ENCODE data around the gene INTS15. TPM values are rescaled to one million over a fixed set of nuclear protein-coding genes. Genes with fewer than 3 reads are reported as not detected.
A peak's percentile ranks its signal among the peaks of the same experiment; 100 is the strongest.

INTS15 gene
- total RNA-seq, 1 experiment from 2014 or later, result 35.0 TPM

DNA sequence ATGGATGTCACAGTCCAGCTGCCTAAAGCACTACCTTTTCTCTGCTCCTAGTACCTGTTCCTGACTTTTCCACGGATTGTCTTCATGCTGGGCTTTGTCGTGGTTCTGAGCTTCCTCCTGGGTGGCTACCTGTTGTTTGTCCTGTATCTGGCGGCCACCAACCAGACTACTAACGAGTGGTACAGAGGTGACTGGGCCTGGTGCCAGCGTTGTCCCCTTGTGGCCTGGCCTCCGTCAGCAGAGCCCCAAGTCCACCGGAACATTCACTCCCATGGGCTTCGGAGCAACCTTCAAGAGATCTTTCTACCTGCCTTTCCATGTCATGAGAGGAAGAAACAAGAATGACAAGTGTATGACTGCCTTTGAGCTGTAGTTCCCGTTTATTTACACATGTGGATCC is 1.3 kb upstream of the INTS15 start:
- no TSS peak for BruUV-seq (replicated peaks)
- Mint-ChIP-seq H3K27ac (ENCODE audit: unreplicated experiment) (no peak overlapping the region), H3K4me1 (ENCODE audit: low read depth, unreplicated experiment) (no peaks in the 10 kb centered on the region), H3K9me3 (ENCODE audit: low read depth, unreplicated experiment) (no peaks in the 10 kb centered on the region), H3K4me3 (ENCODE audit: low read depth, unreplicated experiment) (no peak overlapping the region), H3K36me3 (ENCODE audit: insufficient read depth, unreplicated experiment) (peaks cover 75% of the 10 kb centered on the region), H3K27me3 (ENCODE audit: unreplicated experiment) (no peaks in the 10 kb centered on the region)
- CTCF ChIA-PET, result interaction anchor here (0.9 kb wide), 1 partner anchor 8 kb away, joined by 3 read pairs; no protein-coding TSS in a partner anchor
- intact Hi-C loops (cut with micrococcal nuclease; ENCODE audit: unreplicated experiment), result no loop called here
- TF ChIP-seq, protein P1, sequence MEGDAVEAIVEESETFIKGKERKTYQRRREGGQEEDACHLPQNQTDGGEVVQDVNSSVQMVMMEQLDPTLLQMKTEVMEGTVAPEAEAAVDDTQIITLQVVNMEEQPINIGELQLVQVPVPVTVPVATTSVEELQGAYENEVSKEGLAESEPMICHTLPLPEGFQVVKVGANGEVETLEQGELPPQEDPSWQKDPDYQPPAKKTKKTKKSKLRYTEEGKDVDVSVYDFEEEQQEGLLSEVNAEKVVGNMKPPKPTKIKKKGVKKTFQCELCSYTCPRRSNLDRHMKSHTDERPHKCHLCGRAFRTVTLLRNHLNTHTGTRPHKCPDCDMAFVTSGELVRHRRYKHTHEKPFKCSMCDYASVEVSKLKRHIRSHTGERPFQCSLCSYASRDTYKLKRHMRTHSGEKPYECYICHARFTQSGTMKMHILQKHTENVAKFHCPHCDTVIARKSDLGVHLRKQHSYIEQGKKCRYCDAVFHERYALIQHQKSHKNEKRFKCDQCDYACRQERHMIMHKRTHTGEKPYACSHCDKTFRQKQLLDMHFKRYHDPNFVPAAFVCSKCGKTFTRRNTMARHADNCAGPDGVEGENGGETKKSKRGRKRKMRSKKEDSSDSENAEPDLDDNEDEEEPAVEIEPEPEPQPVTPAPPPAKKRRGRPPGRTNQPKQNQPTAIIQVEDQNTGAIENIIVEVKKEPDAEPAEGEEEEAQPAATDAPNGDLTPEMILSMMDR (IDR thresholded peaks at IDR 0.05; ENCODE audit: unreplicated experiment), result no peak
- DNase-seq, result no peak

DNA sequence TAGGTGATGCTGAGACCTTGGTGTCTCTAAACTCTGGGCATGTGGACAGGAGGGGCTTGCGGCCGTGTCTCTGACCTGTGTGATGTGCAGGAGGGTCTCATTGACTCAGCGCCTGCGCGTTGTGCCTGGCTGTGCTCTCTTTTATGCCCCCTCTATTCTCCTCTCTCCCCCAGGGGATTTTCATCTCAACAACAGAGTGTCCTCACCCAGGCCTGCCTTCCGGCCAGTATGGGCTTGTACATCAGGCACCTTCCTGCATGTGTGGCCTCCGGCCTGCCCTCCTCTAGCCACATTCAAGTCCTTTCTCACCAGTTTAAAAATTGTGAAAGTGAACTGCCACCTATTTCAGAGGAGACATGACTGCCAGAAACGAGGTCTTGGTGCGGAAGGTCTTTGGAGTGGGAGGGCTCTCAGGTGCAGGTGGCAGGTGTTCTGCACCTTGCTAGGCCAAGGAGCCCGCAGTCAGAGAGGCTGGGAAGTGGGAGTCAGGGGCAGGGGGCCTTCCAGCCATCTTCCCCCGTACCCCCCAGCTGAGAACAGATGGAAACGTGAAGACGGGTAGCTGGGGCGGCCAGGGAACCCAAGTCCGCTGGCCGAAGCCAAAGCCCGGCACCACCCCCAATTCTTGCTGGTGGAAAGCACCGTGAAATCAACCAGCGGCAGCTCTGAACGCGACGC is 531 bp upstream of the INTS15 start:
- H3K27me3 Mint-ChIP-seq (ENCODE audit: unreplicated experiment), result no peaks in the 10 kb centered on the region
- peak overlapping the region; percentile 72 for H3K4me3 Mint-ChIP-seq (ENCODE audit: low read depth, unreplicated experiment)
- H3K9me3 Mint-ChIP-seq (ENCODE audit: low read depth, unreplicated experiment), result no peaks in the 10 kb centered on the region
- no peak for DNase-seq
- CTCF ChIA-PET, result interaction anchor here (0.9 to 1.4 kb wide), 2 partner anchors 37 to 73 kb away, joined by 4 to 6 read pairs; no protein-coding TSS in a partner anchor
- H3K4me1 Mint-ChIP-seq (ENCODE audit: low read depth, unreplicated experiment), result no peaks in the 10 kb centered on the region
- peaks cover 82% of the 10 kb centered on the region for H3K36me3 Mint-ChIP-seq (ENCODE audit: insufficient read depth, unreplicated experiment)
- TF ChIP-seq, protein P1 (IDR thresholded peaks at IDR 0.05; ENCODE audit: unreplicated experiment), result no peak
- peak overlapping the region; percentile 73 for H3K27ac Mint-ChIP-seq (ENCODE audit: unreplicated experiment)
- no TSS peak for BruUV-seq (replicated peaks)
- intact Hi-C loops (cut with micrococcal nuclease; ENCODE audit: unreplicated experiment), result no loop called here

DNA sequence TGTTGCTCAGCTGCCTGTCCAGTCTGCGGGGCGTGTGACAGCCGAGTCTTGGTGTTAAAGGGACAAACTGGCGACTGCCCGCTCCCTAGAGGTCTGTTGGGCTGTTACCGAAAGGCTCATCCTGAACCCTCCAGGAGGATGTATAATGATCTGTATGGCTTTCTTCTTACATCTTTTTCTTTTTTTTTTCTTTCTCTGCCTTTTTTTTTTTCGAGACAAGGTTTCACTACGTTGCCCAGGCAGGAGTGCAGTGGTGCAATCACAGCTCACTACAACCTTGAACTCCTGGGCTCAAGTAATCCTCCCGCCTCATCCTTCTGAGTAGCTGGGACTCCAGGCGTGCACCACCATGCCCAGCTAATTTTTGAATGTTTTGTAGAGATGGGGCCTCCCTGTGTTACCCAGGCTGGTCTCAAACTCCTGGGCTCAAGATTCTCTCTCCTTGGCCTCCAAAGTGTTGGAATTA is 857 bp downstream of the INTS15 start:
- no TSS peak for BruUV-seq (replicated peaks)
- no peak for DNase-seq
- Mint-ChIP-seq H3K9me3 (ENCODE audit: low read depth, unreplicated experiment) (no peaks in the 10 kb centered on the region), H3K27ac (ENCODE audit: unreplicated experiment) (peak overlapping the region; percentile 42), H3K4me3 (ENCODE audit: low read depth, unreplicated experiment) (peak overlapping the region; percentile 72), H3K4me1 (ENCODE audit: low read depth, unreplicated experiment) (no peaks in the 10 kb centered on the region), H3K27me3 (ENCODE audit: unreplicated experiment) (no peaks in the 10 kb centered on the region), H3K36me3 (ENCODE audit: insufficient read depth, unreplicated experiment) (peaks cover 86% of the 10 kb centered on the region)
- TF ChIP-seq, protein P1 (IDR thresholded peaks at IDR 0.05; ENCODE audit: unreplicated experiment), result no peak
- intact Hi-C loops (cut with micrococcal nuclease; ENCODE audit: unreplicated experiment), result no loop called here
- CTCF ChIA-PET, result interaction anchor here (0.6 to 1.4 kb wide), 4 partner anchors 32 to 1717 kb away, joined by 3 to 6 read pairs (median 4); no protein-coding TSS in a partner anchor

DNA sequence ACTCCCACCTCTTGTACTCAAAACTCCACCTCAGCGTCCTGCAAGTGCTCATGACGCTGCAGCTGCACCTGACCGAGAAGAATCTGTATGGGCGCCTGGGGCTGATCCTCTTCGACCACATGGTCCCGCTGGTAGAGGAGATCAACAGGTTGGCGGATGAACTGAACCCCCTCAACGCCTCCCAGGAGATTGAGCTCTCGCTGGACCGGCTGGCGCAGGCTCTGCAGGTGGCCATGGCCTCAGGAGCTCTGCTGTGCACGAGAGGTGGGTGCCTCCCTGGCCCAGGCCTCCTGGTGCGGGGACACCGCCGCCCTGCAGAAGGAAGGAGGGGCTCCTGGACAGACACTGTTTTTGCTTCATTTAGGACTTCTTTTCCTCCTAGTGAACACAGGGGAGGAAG is 10.3 kb downstream of the INTS15 start:
- no peaks in the 10 kb centered on the region for H3K9me3 Mint-ChIP-seq (ENCODE audit: low read depth, unreplicated experiment)
- no peak overlapping the region for H3K27ac Mint-ChIP-seq (ENCODE audit: unreplicated experiment)
- CTCF ChIA-PET, result no interaction called here
- BruUV-seq (replicated peaks), result no TSS peak
- H3K27me3 Mint-ChIP-seq (ENCODE audit: unreplicated experiment), result no peaks in the 10 kb centered on the region
- intact Hi-C loops (cut with micrococcal nuclease; ENCODE audit: unreplicated experiment), result no loop called here
- H3K4me3 Mint-ChIP-seq (ENCODE audit: low read depth, unreplicated experiment), result no peak overlapping the region
- TF ChIP-seq, protein P1 (IDR thresholded peaks at IDR 0.05; ENCODE audit: unreplicated experiment), result no peak
- no peaks in the 10 kb centered on the region for H3K4me1 Mint-ChIP-seq (ENCODE audit: low read depth, unreplicated experiment)
- DNase-seq, result no peak
- H3K36me3 Mint-ChIP-seq (ENCODE audit: insufficient read depth, unreplicated experiment), result peaks cover 72% of the 10 kb centered on the region

Data from Calu3 (cell line).